ENCODE data around the gene WIZ. TPM values are rescaled to one million over a fixed set of nuclear protein-coding genes. Genes with fewer than 3 reads are reported as not detected.

WIZ gene
- total RNA-seq, 1 donor from 2014 or later, result 106 TPM

GRCh38 chr19:15453091-15453578, 3.4 kb upstream of the WIZ start:
- H3K4me1 Mint-ChIP-seq (ENCODE audit: low read depth, unreplicated experiment), result peaks cover 4% of the 10 kb centered on the region
- H3K4me3 Mint-ChIP-seq (ENCODE audit: unreplicated experiment), result peak overlapping the region; percentile 57
- peaks cover 14% of the 10 kb centered on the region for H3K9me3 Mint-ChIP-seq (ENCODE audit: unreplicated experiment)
- H3K27me3 Mint-ChIP-seq (ENCODE audit: unreplicated experiment), result peaks cover 26% of the 10 kb centered on the region
- DNase-seq, result no peak
- no peak overlapping the region for H3K27ac Mint-ChIP-seq (ENCODE audit: unreplicated experiment)
- TF ChIP-seq CTCF (IDR thresholded peaks at IDR 0.05; ENCODE audit: partially characterized antibody, unreplicated experiment), result no peak
- peaks cover 5% of the 10 kb centered on the region for H3K36me3 Mint-ChIP-seq (ENCODE audit: unreplicated experiment)

- no peak for TF ChIP-seq CTCF (IDR thresholded peaks at IDR 0.05; ENCODE audit: partially characterized antibody, unreplicated experiment)
- DNase-seq, result peak; percentile 91
- Mint-ChIP-seq H3K4me1 (ENCODE audit: low read depth, unreplicated experiment) (peaks cover 4% of the 10 kb centered on the region), H3K4me3 (ENCODE audit: unreplicated experiment) (peak overlapping the region; percentile 57), H3K27ac (ENCODE audit: unreplicated experiment) (peak overlapping the region; percentile 52), H3K9me3 (ENCODE audit: unreplicated experiment) (peaks cover 14% of the 10 kb centered on the region), H3K36me3 (ENCODE audit: unreplicated experiment) (peaks cover 5% of the 10 kb centered on the region), H3K27me3 (ENCODE audit: unreplicated experiment) (peaks cover 26% of the 10 kb centered on the region)
Measured at GRCh38 chr19:15452111-15453047, 2.6 kb upstream of the WIZ start.

- TF ChIP-seq CTCF (IDR thresholded peaks at IDR 0.05; ENCODE audit: partially characterized antibody, unreplicated experiment), result no peak
- DNase-seq, result no peak
Measured at GRCh38 chr19:15450528-15450890, 753 bp upstream of the WIZ start.

GRCh38 chr19:15448778-15449619, 757 bp downstream of the WIZ start:
- Mint-ChIP-seq H3K4me1 (ENCODE audit: low read depth, unreplicated experiment) (peaks cover 4% of the 10 kb centered on the region), H3K9me3 (ENCODE audit: unreplicated experiment) (peaks cover 6% of the 10 kb centered on the region), H3K27ac (ENCODE audit: unreplicated experiment) (peak overlapping the region; percentile 16), H3K4me3 (ENCODE audit: unreplicated experiment) (peak overlapping the region; percentile 80), H3K36me3 (ENCODE audit: unreplicated experiment) (no peaks in the 10 kb centered on the region), H3K27me3 (ENCODE audit: unreplicated experiment) (peaks cover 10% of the 10 kb centered on the region)
- no peak for TF ChIP-seq CTCF (IDR thresholded peaks at IDR 0.05; ENCODE audit: partially characterized antibody, unreplicated experiment)
- no peak for DNase-seq

More at GRCh38 chr19:15450528-15450890, 753 bp upstream of the WIZ start:
- Mint-ChIP-seq H3K27me3 (ENCODE audit: unreplicated experiment) (peaks cover 17% of the 10 kb centered on the region), H3K36me3 (ENCODE audit: unreplicated experiment) (peaks cover 5% of the 10 kb centered on the region), H3K4me1 (ENCODE audit: low read depth, unreplicated experiment) (peaks cover 4% of the 10 kb centered on the region), H3K9me3 (ENCODE audit: unreplicated experiment) (peaks cover 14% of the 10 kb centered on the region), H3K27ac (ENCODE audit: unreplicated experiment) (peak overlapping the region; percentile 60), H3K4me3 (ENCODE audit: unreplicated experiment) (peak overlapping the region; percentile 85)

All from glutamatergic neuron (in vitro differentiated cells).